Right cardiac atrium (tissue), 5 donors: Measurements from ENCODE around the gene CCDC149. TPM values are rescaled to one million over a fixed set of nuclear protein-coding genes. Genes with fewer than 3 reads are reported as not detected.

Experiments
- ATAC-seq, 2 donors: fragments of 200-7000 bp; cut with Tn5 transposase; one replicate each; pipeline versions ENCODE4 v1.8.0 to v1.9.1; 2020; ENCODE audit warnings: moderate library complexity in 2 of 2, mild to moderate bottlenecking in 1 of 2
- DNase-seq, 3 donors: peaks; one replicate each; pipeline ENCODE4 v3.0.0-alpha.2; 2020
- H3K27ac ChIP-seq: one replicate; pipeline ENCODE4 v1.5.1; 2013; ENCODE audit warnings: mild to moderate bottlenecking, low read length, control low read depth, moderate library complexity
- H3K27me3 ChIP-seq: one replicate; pipeline ENCODE4 v1.6.1; 2013; ENCODE audit not compliant: control insufficient read depth, insufficient read depth
- H3K4me1 ChIP-seq: one replicate; pipeline ENCODE4 v1.6.1; 2013; ENCODE audit warnings: low read length; ENCODE audit not compliant: control insufficient read depth, insufficient read depth
- H3K4me3 ChIP-seq: one replicate; pipeline ENCODE4 v1.5.1; 2013; ENCODE audit warnings: low read length, control low read depth
- H3K9me3 ChIP-seq: one replicate; pipeline ENCODE4 v1.6.1; 2013; ENCODE audit warnings: low read length; ENCODE audit not compliant: control insufficient read depth
- WGBS: extraction: QIAGEN DNeasy Blood & Tissue Kit; methylation state at CpG from one replicate; pipeline ENCODE4 v1.1.7; 2013; 5-methylcytosine and 5-hydroxymethylcytosine counted together
- intact Hi-C, 4 donors: fragments of 100-400 bp; cut with DNase I; formaldehyde crosslinking; loops; one replicate each; pipeline versions ENCODE4 v1.11.0 to v1.14.0; 2022 to 2023
- polyA plus RNA-seq: library from polyadenylated mRNA; stranded (reverse); fragments of 200-250 nt; gene quantifications from one replicate; pipeline ENCODE4 v1.2.3, GENCODE V29; 2013
- total RNA-seq, 4 donors: library from RNA; stranded (reverse); fragmentation: NEBNext Ultra II Directional; extraction: Animal tissue kit (Norgen Biotek cat#: 25700); gene quantifications; one replicate each; pipeline ENCODE4 v1.2.1, GENCODE V29; 2021
- donor health status: healthy with polysubstance abuse.
- donor health status: DM: no; HTN: yes; CAD: no.
- donor health status: DM: no; HTN: no; CAD: no.
- donor health status: DM: no; HTN: yes; CAD: no; lungs with severe emphysema.
- donor health status: DM: yes; HTN: yes; CAD: no.

Gene CCDC149
- total and polyA plus RNA-seq, 5 donors: 10.1 to 17.4 (median 15.4) TPM

- no peaks in the 10 kb centered on the region for H3K4me1 ChIP-seq
- no peak overlapping the region for H3K27ac ChIP-seq
- no peaks in the 10 kb centered on the region for H3K9me3 ChIP-seq
- WGBS: 60% methylated on average over 1 of the region's 1 CpG
- DNase-seq (no peak), ATAC-seq (no peak)
- H3K4me3 ChIP-seq: no peak overlapping the region
- intact Hi-C loops: no loop called here
- H3K27me3 ChIP-seq: no peaks in the 10 kb centered on the region
Observed at GRCh38 chr4:24894243-24894642, 18.6 kb downstream of the CCDC149 start.

GRCh38 chr4:24892778-24893177 is 20.1 kb downstream of the CCDC149 start:
- no peaks in the 10 kb centered on the region for H3K27me3 ChIP-seq
- WGBS: 87% methylated on average over 2 of the region's 2 CpGs
- intact Hi-C loops: no loop called here
- H3K9me3 ChIP-seq: no peaks in the 10 kb centered on the region
- H3K27ac ChIP-seq: no peak overlapping the region
- H3K4me1 ChIP-seq: no peaks in the 10 kb centered on the region
- H3K4me3 ChIP-seq: no peak overlapping the region
- ATAC-seq: no peak
- no peak for DNase-seq

- DNase-seq (no peak), ATAC-seq (no peak)
- 95% methylated on average over 2 of the region's 2 CpGs for WGBS
- H3K4me3 ChIP-seq: no peak overlapping the region
- intact Hi-C loops: no loop called here
- no peaks in the 10 kb centered on the region for H3K27me3 ChIP-seq
- no peak overlapping the region for H3K27ac ChIP-seq
- no peaks in the 10 kb centered on the region for H3K4me1 ChIP-seq
- H3K9me3 ChIP-seq: no peaks in the 10 kb centered on the region
Observed at GRCh38 chr4:24892278-24892677, 20.6 kb downstream of the CCDC149 start.

GRCh38 chr4:24890561-24891126 is 22.2 kb downstream of the CCDC149 start:
- H3K27ac ChIP-seq: no peak overlapping the region
- intact Hi-C loops: no loop called here
- no peaks in the 10 kb centered on the region for H3K27me3 ChIP-seq
- no peaks in the 10 kb centered on the region for H3K4me1 ChIP-seq
- H3K4me3 ChIP-seq: no peak overlapping the region
- H3K9me3 ChIP-seq: no peaks in the 10 kb centered on the region
- WGBS: 97% methylated on average over 6 of the region's 6 CpGs
- DNase-seq (no peak), ATAC-seq (no peak)

- WGBS: 97% methylated on average over 3 of the region's 3 CpGs
- DNase-seq (no peak), ATAC-seq (no peak)
- no peak overlapping the region for H3K27ac ChIP-seq
- no peaks in the 10 kb centered on the region for H3K27me3 ChIP-seq
- H3K9me3 ChIP-seq: no peaks in the 10 kb centered on the region
- H3K4me1 ChIP-seq: no peaks in the 10 kb centered on the region
- intact Hi-C loops: no loop called here
- no peak overlapping the region for H3K4me3 ChIP-seq
Observed at GRCh38 chr4:24889991-24890390, 22.9 kb downstream of the CCDC149 start.

GRCh38 chr4:24888475-24889344 is 24.1 kb downstream of the CCDC149 start:
- DNase-seq: no peak
- no peaks in the 10 kb centered on the region for H3K9me3 ChIP-seq
- no peaks in the 10 kb centered on the region for H3K27me3 ChIP-seq
- H3K4me1 ChIP-seq: no peaks in the 10 kb centered on the region
- no peak overlapping the region for H3K27ac ChIP-seq
- intact Hi-C loops: no loop called here
- WGBS: 86% methylated on average over 8 of the region's 8 CpGs
- no peak for ATAC-seq
- H3K4me3 ChIP-seq: no peak overlapping the region

- Histone ChIP-seq H3K4me3 (no peak overlapping the region), H3K27me3 (no peaks in the 10 kb centered on the region), H3K9me3 (no peaks in the 10 kb centered on the region), H3K27ac (no peak overlapping the region), H3K4me1 (no peaks in the 10 kb centered on the region)
- DNase-seq (no peak), ATAC-seq (no peak)
- intact Hi-C loops: no loop called here
- 89% methylated on average over 3 of the region's 3 CpGs for WGBS
Observed at GRCh38 chr4:24887881-24888430, 24.9 kb downstream of the CCDC149 start.

GRCh38 chr4:24886596-24886995 is 26.2 kb downstream of the CCDC149 start:
- H3K4me3 ChIP-seq: no peak overlapping the region
- ATAC-seq (no peak), DNase-seq (no peak)
- H3K4me1 ChIP-seq: no peaks in the 10 kb centered on the region
- 85% methylated on average over 3 of the region's 3 CpGs for WGBS
- H3K9me3 ChIP-seq: no peaks in the 10 kb centered on the region
- H3K27ac ChIP-seq: no peak overlapping the region
- intact Hi-C loops: no loop called here
- H3K27me3 ChIP-seq: no peaks in the 10 kb centered on the region

GRCh38 chr4:24885342-24885741 is 27.5 kb downstream of the CCDC149 start:
- no peaks in the 10 kb centered on the region for H3K4me1 ChIP-seq
- peak in 2 of 3 donors; percentile 52 to 57 for DNase-seq
- 62% methylated on average over 8 of the region's 8 CpGs for WGBS
- intact Hi-C loops: no loop called here
- no peaks in the 10 kb centered on the region for H3K9me3 ChIP-seq
- H3K27ac ChIP-seq: no peak overlapping the region
- ATAC-seq: peak in 1 of 2 donors; percentile 33
- H3K27me3 ChIP-seq: no peaks in the 10 kb centered on the region
- H3K4me3 ChIP-seq: no peak overlapping the region

GRCh38 chr4:24884902-24885301 is 27.9 kb downstream of the CCDC149 start:
- Histone ChIP-seq H3K27me3 (no peaks in the 10 kb centered on the region), H3K4me1 (no peaks in the 10 kb centered on the region), H3K27ac (no peak overlapping the region), H3K4me3 (no peak overlapping the region), H3K9me3 (no peaks in the 10 kb centered on the region)
- DNase-seq: no peak
- intact Hi-C loops: no loop called here
- 64% methylated on average over 8 of the region's 8 CpGs for WGBS
- peak in 1 of 2 donors; percentile 58 for ATAC-seq

GRCh38 chr4:24881508-24882196 is 31.2 kb downstream of the CCDC149 start:
- ATAC-seq: no peak
- DNase-seq: no peak
- Histone ChIP-seq H3K4me1 (no peaks in the 10 kb centered on the region), H3K4me3 (no peak overlapping the region), H3K27ac (no peak overlapping the region), H3K27me3 (no peaks in the 10 kb centered on the region), H3K9me3 (no peaks in the 10 kb centered on the region)
- WGBS: 83% methylated on average over 3 of the region's 3 CpGs
- intact Hi-C loops: no loop called here
